Suprapubic skin (tissue), 4 donors: ENCODE measurements around the gene FOXK1. TPM values are rescaled to one million over a fixed set of nuclear protein-coding genes. Genes with fewer than 3 reads are reported as not detected.

Source experiments
- DNase-seq, 2 donors: peaks; one replicate each; pipeline ENCODE4 v3.0.0-alpha.2; 2019; ENCODE audit warnings: low spot score in 2 of 2
- H3K27ac ChIP-seq: fragments of 200-600 bp; sonication (generic); one replicate; pipeline ENCODE4 v1.5.1; 2019
- H3K27me3 ChIP-seq: fragments of 200-600 bp; sonication (generic); one replicate; pipeline ENCODE4 v1.5.1; 2019
- H3K36me3 ChIP-seq: fragments of 200-600 bp; sonication (generic); one replicate; pipeline ENCODE4 v1.5.1; 2019
- H3K4me1 ChIP-seq: fragments of 200-600 bp; sonication (generic); one replicate; pipeline ENCODE4 v1.5.1; 2019
- H3K4me3 ChIP-seq: fragments of 200-600 bp; sonication (generic); one replicate; pipeline ENCODE4 v1.5.1; 2019; ENCODE audit warnings: mild to moderate bottlenecking
- H3K9me3 ChIP-seq: fragments of 200-600 bp; sonication (generic); one replicate; pipeline ENCODE4 v1.5.1; 2019
- EP300 ChIP-seq: sonication (generic); formaldehyde crosslinking; IDR thresholded peaks from one replicate; pipeline ENCODE4 v1.6.1; 2017; ENCODE audit warnings: antibody characterized with exemption
- POLR2A ChIP-seq, 2 donors: fragments of 450-650 bp; IDR thresholded peaks; one replicate each; pipeline ENCODE4 v1.6.1; 2017; ENCODE audit warnings: antibody characterized with exemption in 2 of 2, mild to moderate bottlenecking in 2 of 2, moderate library complexity in 2 of 2
- POLR2AphosphoS5 ChIP-seq, 3 donors: sonication (generic); formaldehyde crosslinking; IDR thresholded peaks; one replicate each; pipeline ENCODE4 v1.6.1; 2017; ENCODE audit warnings: antibody characterized with exemption in 3 of 3
- WGBS: methylation state at CpG from one replicate; pipeline ENCODE4 v1.1.5; 2018; 5-methylcytosine and 5-hydroxymethylcytosine counted together
- total RNA-seq, 4 donors: library from RNA; depleted of rRNA; stranded (reverse); fragments of >200 nt; gene quantifications; one replicate each; pipeline ENCODE4 v1.1.0, GENCODE V29; 2016
- TF ChIP-seq, protein P1 (sequence below), 2 donors: fragments of 200-600 bp in 1 of 2; fragments of 450-650 bp in 1 of 2; sonication (generic) in 1 of 2; IDR thresholded peaks; one replicate each; pipeline ENCODE4 v1.5.1; 2016 to 2019; ENCODE audit warnings: antibody characterized with exemption in 2 of 2, mild to moderate bottlenecking in 1 of 2, moderate library complexity in 1 of 2

The FOXK1 gene
- total RNA-seq, 4 donors from 2014 or later = 37.5 to 68.5 (median 46.6) TPM

DNA sequence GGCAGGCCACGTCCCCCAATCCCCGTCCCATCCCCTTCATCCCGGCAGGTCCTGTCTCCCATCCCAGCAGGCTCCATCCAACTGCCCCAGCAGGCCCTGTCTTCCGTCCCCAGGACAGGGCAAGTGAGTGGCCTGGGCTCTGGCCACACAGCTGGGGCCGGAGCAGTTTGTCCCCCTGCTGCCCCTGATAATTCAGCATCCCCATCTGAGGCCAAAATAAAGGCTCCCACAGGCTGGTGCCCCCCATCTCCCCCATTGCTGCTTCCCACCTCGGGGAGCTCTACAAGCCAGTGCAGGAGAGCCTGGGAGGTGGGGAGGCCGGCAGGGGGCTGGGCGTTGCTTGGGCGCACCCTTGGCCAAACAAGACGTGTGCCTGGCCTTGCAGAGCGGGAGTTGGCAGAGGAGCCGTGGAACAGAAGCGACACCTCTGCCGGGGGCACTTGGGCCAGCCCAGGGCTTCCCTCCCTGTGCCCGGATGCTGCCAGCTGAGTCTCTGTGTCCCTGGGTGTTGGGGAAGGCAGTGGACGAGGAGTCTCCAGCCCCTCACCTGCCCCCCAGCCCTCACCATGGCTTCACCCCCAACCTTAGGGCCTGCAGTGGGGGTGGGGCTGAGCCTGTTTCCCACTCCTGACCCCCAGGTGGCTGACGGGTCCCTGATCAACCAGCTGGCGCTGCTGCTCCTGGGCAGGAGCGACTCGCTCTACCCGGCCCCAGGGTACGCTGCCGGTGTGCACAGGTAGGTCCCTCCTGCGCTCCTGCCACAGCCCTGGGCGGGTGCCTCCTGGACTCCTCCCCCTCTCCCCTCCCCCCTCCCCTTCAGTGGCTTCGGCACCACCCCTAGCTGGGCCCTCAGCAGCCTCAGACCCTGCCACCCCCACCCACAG is 107.3 kb downstream of the FOXK1 start:
- DNase-seq = no peak
- Histone ChIP-seq H3K4me3 (no peak overlapping the region), H3K36me3 (peaks cover 78% of the 10 kb centered on the region), H3K27ac (no peak overlapping the region), H3K4me1 (peaks cover 20% of the 10 kb centered on the region), H3K9me3 (no peaks in the 10 kb centered on the region), H3K27me3 (no peaks in the 10 kb centered on the region)
- no peak for TF ChIP-seq POLR2A (IDR thresholded peaks at IDR 0.05)
- TF ChIP-seq, protein P1, sequence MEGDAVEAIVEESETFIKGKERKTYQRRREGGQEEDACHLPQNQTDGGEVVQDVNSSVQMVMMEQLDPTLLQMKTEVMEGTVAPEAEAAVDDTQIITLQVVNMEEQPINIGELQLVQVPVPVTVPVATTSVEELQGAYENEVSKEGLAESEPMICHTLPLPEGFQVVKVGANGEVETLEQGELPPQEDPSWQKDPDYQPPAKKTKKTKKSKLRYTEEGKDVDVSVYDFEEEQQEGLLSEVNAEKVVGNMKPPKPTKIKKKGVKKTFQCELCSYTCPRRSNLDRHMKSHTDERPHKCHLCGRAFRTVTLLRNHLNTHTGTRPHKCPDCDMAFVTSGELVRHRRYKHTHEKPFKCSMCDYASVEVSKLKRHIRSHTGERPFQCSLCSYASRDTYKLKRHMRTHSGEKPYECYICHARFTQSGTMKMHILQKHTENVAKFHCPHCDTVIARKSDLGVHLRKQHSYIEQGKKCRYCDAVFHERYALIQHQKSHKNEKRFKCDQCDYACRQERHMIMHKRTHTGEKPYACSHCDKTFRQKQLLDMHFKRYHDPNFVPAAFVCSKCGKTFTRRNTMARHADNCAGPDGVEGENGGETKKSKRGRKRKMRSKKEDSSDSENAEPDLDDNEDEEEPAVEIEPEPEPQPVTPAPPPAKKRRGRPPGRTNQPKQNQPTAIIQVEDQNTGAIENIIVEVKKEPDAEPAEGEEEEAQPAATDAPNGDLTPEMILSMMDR (IDR thresholded peaks at IDR 0.05) = no peak
- no peak for TF ChIP-seq EP300
- TF ChIP-seq POLR2AphosphoS5 (IDR thresholded peaks at IDR 0.05) = no peak
- 83% methylated on average over 10 of the region's 26 CpGs for WGBS

DNA sequence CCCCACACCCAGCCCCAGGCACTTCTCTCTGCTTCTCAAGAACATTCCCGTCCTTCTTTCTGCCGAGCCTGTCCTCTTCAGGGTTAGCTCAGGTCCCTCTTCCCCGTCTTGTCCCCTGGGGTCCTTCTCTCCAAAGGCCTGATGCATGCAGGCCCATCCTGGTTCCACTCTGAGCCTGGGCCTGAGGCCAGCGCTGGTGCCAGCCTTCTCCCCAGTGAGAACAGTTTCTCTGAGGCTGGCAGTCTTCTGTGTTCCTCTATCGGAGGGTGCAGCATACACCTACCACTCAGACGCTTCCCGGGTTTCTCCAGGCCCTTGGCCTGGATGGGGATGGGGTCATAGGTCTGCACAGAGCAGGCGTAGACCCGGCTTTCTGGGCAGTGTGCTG is 108.0 kb downstream of the FOXK1 start:
- no peak for DNase-seq
- Histone ChIP-seq H3K27me3 (no peaks in the 10 kb centered on the region), H3K4me3 (no peak overlapping the region), H3K9me3 (no peaks in the 10 kb centered on the region), H3K4me1 (peaks cover 20% of the 10 kb centered on the region), H3K27ac (no peak overlapping the region), H3K36me3 (peaks cover 71% of the 10 kb centered on the region)
- TF ChIP-seq EP300 = no peak
- TF ChIP-seq, protein P1 (IDR thresholded peaks at IDR 0.05) = no peak
- TF ChIP-seq POLR2A (IDR thresholded peaks at IDR 0.05) = no peak
- no peak for TF ChIP-seq POLR2AphosphoS5 (IDR thresholded peaks at IDR 0.05)
- WGBS = 86% methylated on average over 9 of the region's 9 CpGs

DNA sequence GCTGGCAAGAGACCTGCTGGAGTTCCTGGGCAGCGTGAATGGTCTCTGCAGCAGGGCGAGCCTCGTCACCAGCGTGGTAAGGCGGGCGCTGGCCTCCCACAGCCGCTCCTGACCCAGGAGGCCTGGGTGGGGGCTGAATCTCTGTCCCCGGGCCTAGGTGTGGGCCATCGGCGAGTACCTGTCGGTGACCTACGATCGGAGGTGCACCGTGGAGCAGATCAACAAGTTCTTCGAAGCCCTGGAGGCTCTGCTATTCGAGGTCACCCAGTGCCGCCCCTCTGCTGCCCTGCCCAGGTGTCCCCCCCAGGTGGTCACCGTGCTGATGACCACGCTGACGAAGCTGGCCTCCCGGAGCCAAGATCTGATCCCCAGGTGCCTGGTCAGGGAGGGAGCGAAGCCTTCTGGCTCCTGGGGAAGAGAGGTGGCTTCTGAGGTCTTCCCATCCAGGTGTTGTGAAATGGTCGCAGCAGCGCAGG is 108.5 kb downstream of the FOXK1 start:
- Histone ChIP-seq H3K4me3 (no peak overlapping the region), H3K4me1 (peaks cover 20% of the 10 kb centered on the region), H3K27me3 (no peaks in the 10 kb centered on the region), H3K27ac (no peak overlapping the region), H3K36me3 (peaks cover 67% of the 10 kb centered on the region), H3K9me3 (no peaks in the 10 kb centered on the region)
- TF ChIP-seq EP300 (no peak), POLR2A (IDR thresholded peaks at IDR 0.05) (no peak), POLR2AphosphoS5 (IDR thresholded peaks at IDR 0.05) (no peak)
- TF ChIP-seq, protein P1 (IDR thresholded peaks at IDR 0.05) = no peak
- 95% methylated on average over 14 of the region's 24 CpGs for WGBS
- no peak for DNase-seq

DNA sequence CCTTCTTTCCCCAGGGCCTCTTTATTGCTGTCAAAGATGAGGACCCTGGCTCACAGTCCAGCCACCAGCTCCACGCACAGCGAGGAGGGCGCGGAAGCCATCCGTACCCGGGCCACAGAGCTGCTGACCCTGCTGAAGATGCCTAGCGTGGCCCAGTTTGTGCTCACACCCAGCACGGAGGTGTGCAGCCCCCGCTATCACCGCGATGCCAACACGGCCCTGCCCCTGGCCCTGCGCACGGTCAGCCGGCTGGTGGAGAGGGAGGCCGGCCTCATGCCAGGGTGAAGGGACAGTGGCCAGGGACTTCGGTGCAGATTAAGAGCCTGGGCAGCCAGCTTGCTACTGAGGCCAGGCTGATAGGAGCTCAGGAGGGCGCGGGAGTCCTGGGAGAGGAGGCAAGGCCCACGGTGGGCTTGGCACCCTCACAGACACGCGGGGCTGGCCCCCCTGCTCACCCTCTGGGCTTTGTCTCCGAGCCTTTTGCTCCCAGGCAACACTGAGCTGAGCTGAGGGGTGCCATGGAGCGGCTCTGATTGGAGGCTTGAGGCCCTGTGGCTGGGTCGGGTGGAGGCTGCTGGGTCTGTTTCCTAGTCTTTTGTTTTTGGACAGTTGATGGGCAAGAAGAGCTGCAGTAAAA is 109.1 kb downstream of the FOXK1 start:
- no peak overlapping the region for H3K27ac ChIP-seq
- H3K36me3 ChIP-seq = peaks cover 60% of the 10 kb centered on the region
- TF ChIP-seq, protein P1 (IDR thresholded peaks at IDR 0.05) = no peak

More for the DNA sequence above, 109.1 kb downstream of the FOXK1 start:
- WGBS = 92% methylated on average over 11 of the region's 25 CpGs
- Histone ChIP-seq H3K9me3 (no peaks in the 10 kb centered on the region), H3K4me3 (no peak overlapping the region), H3K27me3 (no peaks in the 10 kb centered on the region), H3K4me1 (peaks cover 20% of the 10 kb centered on the region)
- DNase-seq = no peak
